Measurements from ENCODE around the gene BFSP1. TPM values are rescaled to one million over a fixed set of nuclear protein-coding genes. Genes with fewer than 3 reads are reported as not detected.

BFSP1 gene
- total RNA-seq, 4 donors from 2014 or later: 0.18 to 0.46 TPM; not detected in 2

DNA sequence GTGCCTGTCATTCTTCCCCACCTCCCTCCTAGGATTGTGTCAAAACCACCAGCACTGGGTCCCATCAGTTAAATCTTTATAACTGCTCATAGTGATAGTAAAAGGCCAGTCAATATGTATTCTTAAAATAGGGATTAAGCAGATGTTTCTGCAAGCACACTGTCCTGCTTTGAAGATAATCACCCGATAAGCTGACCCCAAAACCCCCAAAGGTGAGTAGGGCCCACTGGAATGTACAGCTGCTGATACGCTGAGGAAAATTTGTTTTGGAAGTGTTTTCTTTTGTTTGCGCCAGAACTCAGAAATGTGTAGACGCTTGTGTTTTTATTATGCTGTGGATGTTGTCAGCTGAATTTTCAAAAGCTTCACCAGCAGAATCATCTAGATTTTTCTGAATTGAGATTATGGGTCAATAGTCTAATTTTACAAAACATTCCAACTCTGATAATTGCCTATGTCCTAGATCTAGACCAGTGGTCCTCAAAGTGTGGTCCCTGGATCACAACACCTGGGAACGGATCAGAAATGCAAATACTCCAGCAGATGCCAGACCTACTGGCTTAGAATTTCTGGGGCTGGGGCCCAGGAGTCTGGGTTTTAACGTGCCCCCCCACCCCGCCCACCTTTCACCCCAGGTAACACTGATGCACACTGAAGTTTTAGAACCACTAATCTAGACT is 11.4 kb downstream of the BFSP1 start:
- intact Hi-C loops (cut with DNase I; ENCODE audit: low total_unique reads) (no loop called here), in situ Hi-C loops (cut with MboI; ENCODE audit: low sequenced_read_pairs in 4 of 4) (loop anchor here in 2 of 4 donors (25.0 kb wide), 2 partner anchors 393 to 743 kb away; no protein-coding TSS in a partner anchor)
- no peaks in the 10 kb centered on the region for H3K9me3 ChIP-seq
- ATAC-seq (no peak), DNase-seq (no peak)
- no peak overlapping the region for H3K27ac ChIP-seq
- H3K36me3 ChIP-seq: no peaks in the 10 kb centered on the region
- H3K27me3 ChIP-seq: no peaks in the 10 kb centered on the region
- H3K4me3 ChIP-seq: no peak overlapping the region
- H3K4me1 ChIP-seq: peaks cover 0 to 14% of the 10 kb centered on the region in 2 donors
- no peak for TF ChIP-seq POLR2A (IDR thresholded peaks at IDR 0.05)
- TF ChIP-seq, protein P1, sequence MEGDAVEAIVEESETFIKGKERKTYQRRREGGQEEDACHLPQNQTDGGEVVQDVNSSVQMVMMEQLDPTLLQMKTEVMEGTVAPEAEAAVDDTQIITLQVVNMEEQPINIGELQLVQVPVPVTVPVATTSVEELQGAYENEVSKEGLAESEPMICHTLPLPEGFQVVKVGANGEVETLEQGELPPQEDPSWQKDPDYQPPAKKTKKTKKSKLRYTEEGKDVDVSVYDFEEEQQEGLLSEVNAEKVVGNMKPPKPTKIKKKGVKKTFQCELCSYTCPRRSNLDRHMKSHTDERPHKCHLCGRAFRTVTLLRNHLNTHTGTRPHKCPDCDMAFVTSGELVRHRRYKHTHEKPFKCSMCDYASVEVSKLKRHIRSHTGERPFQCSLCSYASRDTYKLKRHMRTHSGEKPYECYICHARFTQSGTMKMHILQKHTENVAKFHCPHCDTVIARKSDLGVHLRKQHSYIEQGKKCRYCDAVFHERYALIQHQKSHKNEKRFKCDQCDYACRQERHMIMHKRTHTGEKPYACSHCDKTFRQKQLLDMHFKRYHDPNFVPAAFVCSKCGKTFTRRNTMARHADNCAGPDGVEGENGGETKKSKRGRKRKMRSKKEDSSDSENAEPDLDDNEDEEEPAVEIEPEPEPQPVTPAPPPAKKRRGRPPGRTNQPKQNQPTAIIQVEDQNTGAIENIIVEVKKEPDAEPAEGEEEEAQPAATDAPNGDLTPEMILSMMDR (IDR thresholded peaks at IDR 0.05 in 4 of 5, conservative IDR thresholded peaks at IDR 0.05 in 1 of 5): no peak

DNA sequence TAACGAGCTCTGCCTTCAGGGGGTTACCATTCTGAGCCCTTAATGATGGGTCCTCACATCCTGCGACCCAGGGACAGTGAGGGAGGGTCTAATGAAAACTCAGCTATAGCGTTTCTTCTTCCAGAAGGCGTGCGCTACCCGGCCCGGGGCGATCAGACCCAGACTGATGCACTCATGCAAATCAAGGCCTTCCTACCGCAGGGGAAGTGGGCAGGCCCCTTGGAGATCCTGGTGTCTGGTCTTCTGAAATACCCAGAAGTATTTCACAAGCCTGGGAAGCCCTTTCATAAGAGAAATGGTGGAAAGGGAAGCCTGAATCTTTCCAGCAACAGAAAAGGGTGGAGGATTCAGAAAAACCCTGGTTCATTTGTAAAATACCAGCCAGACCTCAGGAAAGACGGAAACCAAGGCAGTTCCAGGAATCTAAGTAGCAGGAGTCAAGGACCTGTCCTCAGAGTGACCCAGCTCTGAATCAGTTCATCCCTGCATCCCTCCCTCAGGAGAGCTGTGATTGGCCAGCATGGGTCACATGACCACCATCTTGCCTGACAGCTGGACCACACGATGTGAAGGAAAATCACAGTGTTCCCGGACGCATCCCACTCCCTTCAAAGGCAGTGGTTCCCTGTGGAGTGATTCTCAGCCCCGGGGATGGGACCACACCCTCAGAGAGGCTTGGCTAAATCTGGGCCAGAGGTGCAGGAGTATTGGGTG is 12.7 kb downstream of the BFSP1 start:
- in situ Hi-C loops (cut with MboI; ENCODE audit: low sequenced_read_pairs in 4 of 4): loop anchor here in 2 of 4 donors (25.0 kb wide), 2 partner anchors 394 to 744 kb away; no protein-coding TSS in a partner anchor
- no peak for ATAC-seq

DNA sequence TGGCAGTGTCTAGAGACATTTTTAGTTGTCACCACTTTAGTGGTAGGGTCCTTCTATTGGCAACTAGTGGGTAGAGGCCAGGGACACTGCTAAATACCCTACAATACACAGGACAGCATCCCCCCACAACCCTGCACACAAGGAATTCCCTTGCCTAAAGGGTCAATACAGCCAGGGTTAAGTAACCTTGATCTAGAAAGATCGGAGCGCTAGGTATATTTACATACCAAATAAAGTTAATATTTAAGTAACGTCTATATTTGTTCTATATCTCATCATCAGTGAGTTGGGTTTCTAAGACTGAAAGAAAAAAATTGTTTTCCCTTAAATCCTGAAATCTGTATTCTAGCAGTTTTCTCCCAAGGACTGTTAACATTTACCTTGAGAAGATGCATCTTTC is 16.1 kb downstream of the BFSP1 start:
- DNase-seq (no peak), ATAC-seq (no peak)
- in situ Hi-C loops (cut with MboI; ENCODE audit: low sequenced_read_pairs in 4 of 4) (loop anchor here in 2 of 4 donors (25.0 kb wide), 2 partner anchors 397 to 747 kb away; no protein-coding TSS in a partner anchor), intact Hi-C loops (cut with DNase I; ENCODE audit: low total_unique reads) (no loop called here)
- H3K36me3 ChIP-seq: no peaks in the 10 kb centered on the region
- no peaks in the 10 kb centered on the region for H3K4me1 ChIP-seq
- H3K27me3 ChIP-seq: no peaks in the 10 kb centered on the region
- no peak overlapping the region for H3K27ac ChIP-seq
- TF ChIP-seq, protein P1 (IDR thresholded peaks at IDR 0.05 in 4 of 5, conservative IDR thresholded peaks at IDR 0.05 in 1 of 5): no peak
- TF ChIP-seq POLR2A (IDR thresholded peaks at IDR 0.05): no peak
- no peak overlapping the region for H3K4me3 ChIP-seq
- no peaks in the 10 kb centered on the region for H3K9me3 ChIP-seq

More for the DNA sequence above, 12.7 kb downstream of the BFSP1 start:
- intact Hi-C loops (cut with DNase I; ENCODE audit: low total_unique reads): no loop called here
- H3K36me3 ChIP-seq: no peaks in the 10 kb centered on the region
- H3K9me3 ChIP-seq: no peaks in the 10 kb centered on the region
- H3K27ac ChIP-seq: no peak overlapping the region
- peaks cover 0 to 11% of the 10 kb centered on the region in 2 donors for H3K4me1 ChIP-seq
- no peak for DNase-seq
- no peaks in the 10 kb centered on the region for H3K27me3 ChIP-seq
- TF ChIP-seq, protein P1 (IDR thresholded peaks at IDR 0.05 in 4 of 5, conservative IDR thresholded peaks at IDR 0.05 in 1 of 5): no peak
- TF ChIP-seq POLR2A (IDR thresholded peaks at IDR 0.05): no peak
- H3K4me3 ChIP-seq: no peak overlapping the region

DNA sequence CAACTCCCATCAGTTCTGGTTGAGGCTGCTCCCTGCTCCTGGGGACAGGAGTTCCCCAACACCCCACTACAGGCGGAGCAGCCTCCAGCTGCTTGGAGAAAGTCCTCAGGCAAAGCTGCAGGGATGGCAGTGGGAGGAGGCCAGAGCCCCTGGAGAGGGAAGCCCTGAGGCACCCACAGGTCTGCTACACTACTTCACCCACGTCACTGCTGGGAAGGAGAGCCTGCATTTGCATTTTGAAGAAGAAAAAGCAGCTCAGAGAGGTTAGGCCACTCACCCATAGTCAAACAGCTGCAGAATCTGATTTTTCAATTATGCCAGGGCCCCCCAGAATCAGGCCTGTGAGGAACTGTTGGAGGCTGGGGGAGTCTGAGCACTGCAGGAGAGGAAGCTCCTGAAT is 17.2 kb downstream of the BFSP1 start:
- in situ Hi-C loops (cut with MboI; ENCODE audit: low sequenced_read_pairs in 4 of 4) (loop anchor here in 2 of 4 donors (25.0 kb wide), 2 partner anchors 398 to 748 kb away; no protein-coding TSS in a partner anchor), intact Hi-C loops (cut with DNase I; ENCODE audit: low total_unique reads) (no loop called here)
- no peak overlapping the region for H3K4me3 ChIP-seq
- no peaks in the 10 kb centered on the region for H3K9me3 ChIP-seq
- H3K36me3 ChIP-seq: no peaks in the 10 kb centered on the region
- DNase-seq (no peak), ATAC-seq (no peak)
- TF ChIP-seq, protein P1 (IDR thresholded peaks at IDR 0.05 in 4 of 5, conservative IDR thresholded peaks at IDR 0.05 in 1 of 5): no peak
- no peak for TF ChIP-seq POLR2A (IDR thresholded peaks at IDR 0.05)
- H3K4me1 ChIP-seq: no peaks in the 10 kb centered on the region
- no peaks in the 10 kb centered on the region for H3K27me3 ChIP-seq
- H3K27ac ChIP-seq: no peak overlapping the region
